Activated T-helper 2 cell treated with anti-CD3 and anti-CD28 coated beads, Interferon-gamma antibody, Interleukin-2, Interleukin-4, amounts not matched to agents 10 μg/mL and 5 μg/mL and 100 μg/mL, durations not matched to agents 14 hours and 24 hours and 36 hours (primary cell): Measurements from ENCODE around the gene FAM174B. TPM values are rescaled to one million over a fixed set of nuclear protein-coding genes. Genes with fewer than 3 reads are reported as not detected.

Experiments used
- DNase-seq: peaks from one replicate; pipeline ENCODE4 v3.0.0; 2021; ENCODE audit warnings: low spot score
- H3K27ac Mint-ChIP-seq: one replicate; pipeline ENCODE4 v1.8.0; 2021; ENCODE audit warnings: mixed read lengths
- H3K27me3 Mint-ChIP-seq: one replicate; pipeline ENCODE4 v1.8.0; 2021; ENCODE audit warnings: low read depth, mixed read lengths
- H3K36me3 Mint-ChIP-seq: one replicate; pipeline ENCODE4 v1.8.0; 2021; ENCODE audit warnings: low read depth, mixed read lengths
- H3K4me1 Mint-ChIP-seq: one replicate; pipeline ENCODE4 v1.8.0; 2021; ENCODE audit warnings: low read depth, mixed read lengths
- H3K4me3 Mint-ChIP-seq: one replicate; pipeline ENCODE4 v1.8.0; 2021; ENCODE audit warnings: low read depth, mild to moderate bottlenecking, moderate library complexity, mixed read lengths
- H3K9me3 Mint-ChIP-seq: one replicate; pipeline ENCODE4 v1.8.0; 2021; ENCODE audit warnings: mixed read lengths
- intact Hi-C: fragments of 100-400 bp; cut with micrococcal nuclease; formaldehyde crosslinking; loops from one replicate; pipeline ENCODE4 v1.15.1; 2023
- total RNA-seq: library from RNA; stranded (reverse); gene quantifications from 2 replicates; pipeline ENCODE4 v1.2.3, GENCODE V29; 2022

FAM174B gene
- total RNA-seq, 1 donor from 2014 or later: 3.7 TPM

DNA sequence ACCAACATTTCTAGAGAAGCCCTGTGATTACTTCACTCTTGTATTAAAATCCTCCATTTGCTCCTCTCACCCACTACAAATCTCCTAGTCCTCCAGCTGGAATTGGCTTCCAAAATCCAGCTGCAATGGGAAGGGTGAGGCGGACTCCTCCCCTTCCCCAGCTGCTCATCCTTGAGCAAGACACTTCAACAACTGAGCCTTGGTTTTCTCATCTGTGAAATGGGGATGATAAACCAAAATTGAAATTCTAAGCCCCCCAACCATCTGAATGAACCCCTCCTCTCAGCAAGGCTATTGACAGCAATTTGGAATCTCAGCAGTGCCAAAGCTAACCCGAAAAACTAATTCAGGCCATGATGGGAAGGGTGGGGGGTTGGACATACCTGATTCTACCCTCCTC, 9.4 kb downstream of the FAM174B start:
- no peaks in the 10 kb centered on the region for H3K4me1 Mint-ChIP-seq
- no peak overlapping the region for H3K4me3 Mint-ChIP-seq
- H3K9me3 Mint-ChIP-seq: no peaks in the 10 kb centered on the region
- peaks cover 18% of the 10 kb centered on the region for H3K27me3 Mint-ChIP-seq
- no peak overlapping the region for H3K27ac Mint-ChIP-seq
- DNase-seq: no peak
- intact Hi-C loops: no loop called here
- no peaks in the 10 kb centered on the region for H3K36me3 Mint-ChIP-seq

DNA sequence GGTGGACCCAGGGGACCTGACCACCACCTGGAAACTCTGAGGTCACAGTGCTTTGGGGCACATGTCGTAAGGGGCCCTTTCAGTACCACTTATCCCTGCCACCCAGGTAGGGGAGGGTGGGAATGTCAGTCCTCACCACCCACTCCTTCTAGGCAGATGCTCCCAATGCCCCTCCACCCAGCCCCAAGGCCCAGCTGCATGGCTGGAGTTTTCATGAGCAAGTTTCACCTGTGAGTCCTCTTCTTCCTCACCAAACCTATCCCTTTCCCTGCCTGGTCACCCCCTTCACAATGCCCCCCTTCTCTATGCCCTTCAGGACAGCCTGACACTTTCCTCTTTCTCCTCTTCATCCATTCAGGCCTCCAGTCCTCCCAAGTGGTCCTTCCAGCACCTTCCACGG, 9.8 kb downstream of the FAM174B start:
- H3K27me3 Mint-ChIP-seq: peaks cover 20% of the 10 kb centered on the region
- intact Hi-C loops: no loop called here
- no peak overlapping the region for H3K4me3 Mint-ChIP-seq
- H3K36me3 Mint-ChIP-seq: no peaks in the 10 kb centered on the region
- DNase-seq: no peak
- no peak overlapping the region for H3K27ac Mint-ChIP-seq
- H3K4me1 Mint-ChIP-seq: no peaks in the 10 kb centered on the region
- H3K9me3 Mint-ChIP-seq: no peaks in the 10 kb centered on the region

DNA sequence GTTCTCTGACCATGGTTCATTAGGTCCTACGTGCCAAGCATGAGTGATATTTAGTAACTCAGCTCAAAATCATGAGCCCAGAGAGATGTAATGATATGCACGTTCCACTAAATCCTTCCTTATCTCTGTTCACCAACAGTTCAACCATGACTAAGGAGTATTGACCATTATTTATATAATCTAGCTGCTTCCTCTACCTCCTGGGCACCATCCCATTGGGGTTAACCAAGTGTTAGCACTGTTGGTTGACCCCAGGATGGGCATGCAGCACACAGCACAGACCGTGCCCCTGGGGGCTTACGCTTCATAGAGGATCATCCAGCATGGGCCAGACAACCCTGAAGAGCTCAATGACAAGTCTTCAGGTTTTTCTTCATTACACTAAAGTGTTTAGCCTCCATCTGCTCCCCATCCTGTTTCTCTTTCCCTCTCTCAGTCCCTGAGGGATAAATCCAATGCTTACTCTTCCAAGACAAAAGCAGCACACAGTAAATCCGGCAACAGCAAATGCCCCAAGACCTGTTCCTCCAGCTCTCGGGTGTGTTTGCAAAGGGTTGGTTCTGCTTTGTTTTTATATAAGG, 10.4 kb downstream of the FAM174B start:
- Mint-ChIP-seq H3K36me3 (no peaks in the 10 kb centered on the region), H3K4me3 (no peak overlapping the region), H3K9me3 (no peaks in the 10 kb centered on the region), H3K4me1 (no peaks in the 10 kb centered on the region), H3K27ac (no peak overlapping the region), H3K27me3 (peaks cover 19% of the 10 kb centered on the region)
- intact Hi-C loops: no loop called here
- DNase-seq: no peak

DNA sequence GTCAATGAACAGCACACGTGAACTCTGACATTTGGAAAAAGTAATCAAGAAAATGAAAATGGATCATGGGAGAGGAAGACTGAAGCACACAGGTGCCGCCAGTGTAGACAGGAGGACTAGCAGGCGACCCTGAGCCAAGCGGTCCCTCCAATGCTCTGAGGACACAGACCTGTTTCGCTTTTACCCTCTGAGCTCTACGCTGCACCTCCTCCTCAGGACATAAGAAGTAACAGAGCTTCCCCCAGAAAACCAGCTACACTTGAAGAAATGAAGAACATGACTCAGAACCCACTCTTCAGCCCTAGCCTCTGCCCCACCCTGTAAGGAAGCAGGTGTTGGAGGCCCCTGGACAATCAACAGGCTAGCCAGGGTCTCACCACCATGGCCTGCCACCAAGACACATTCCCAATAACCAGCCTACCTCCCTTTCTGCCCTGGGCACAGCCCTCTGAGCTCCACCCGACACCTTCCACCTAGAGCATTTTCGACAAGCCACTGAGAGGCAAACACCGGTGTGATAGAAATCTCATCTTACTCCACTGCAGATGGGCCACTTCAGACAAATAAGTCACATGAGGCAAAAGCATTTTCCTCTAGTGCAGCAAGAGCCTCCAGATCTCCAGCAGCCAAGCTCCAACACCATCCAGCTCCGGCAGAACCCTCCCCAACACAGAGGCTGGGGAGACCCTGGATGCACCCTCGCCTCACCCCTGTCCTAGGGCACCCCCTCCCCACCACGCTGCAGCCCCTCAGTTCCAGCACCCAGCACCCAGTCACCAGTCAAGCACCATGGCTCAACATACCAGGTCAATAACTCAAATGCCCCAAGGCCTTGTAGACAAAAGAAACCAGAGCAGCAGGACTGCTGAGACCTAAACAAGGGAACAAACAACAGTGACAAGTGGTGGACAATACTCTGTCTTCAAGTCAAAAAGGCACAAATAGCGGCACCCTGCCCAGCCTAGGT, 11.4 kb downstream of the FAM174B start:
- Mint-ChIP-seq H3K9me3 (no peaks in the 10 kb centered on the region), H3K36me3 (no peaks in the 10 kb centered on the region), H3K4me1 (no peaks in the 10 kb centered on the region), H3K4me3 (no peak overlapping the region), H3K27ac (no peak overlapping the region), H3K27me3 (peaks cover 21% of the 10 kb centered on the region)
- no peak for DNase-seq
- intact Hi-C loops: no loop called here

DNA sequence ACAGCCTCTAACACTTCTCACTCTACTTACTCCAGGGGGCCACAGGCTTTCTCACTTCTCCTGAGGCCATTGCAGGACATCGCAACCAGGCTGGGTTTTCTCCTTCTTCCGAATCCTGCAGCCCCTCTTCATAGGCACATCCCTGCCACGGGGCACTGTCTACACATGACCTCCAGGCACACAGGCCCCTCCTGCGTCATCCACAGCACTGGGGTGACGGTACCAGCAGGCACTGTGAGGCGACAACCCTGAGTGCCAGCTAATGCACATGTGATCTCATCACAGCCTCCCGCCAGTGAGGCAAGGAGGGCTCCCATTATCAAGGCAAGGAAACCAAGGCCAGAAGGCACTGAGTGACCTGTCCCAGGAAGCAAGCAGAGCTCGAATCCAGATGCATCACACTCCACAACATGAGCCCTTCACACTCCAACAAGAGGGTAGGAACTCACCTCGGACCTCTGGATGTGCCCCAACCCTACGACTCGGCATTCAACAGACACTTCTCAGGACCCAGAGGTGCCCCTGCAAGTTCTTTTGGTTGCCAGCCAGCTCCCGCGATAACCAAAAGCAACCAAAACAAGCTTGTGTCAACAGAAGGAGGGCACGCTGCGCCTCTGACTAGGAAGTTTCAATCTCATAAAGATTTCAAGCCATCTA, 16.7 kb downstream of the FAM174B start:
- Mint-ChIP-seq H3K9me3 (no peaks in the 10 kb centered on the region), H3K36me3 (no peaks in the 10 kb centered on the region), H3K4me1 (peaks cover 1% of the 10 kb centered on the region), H3K27me3 (peaks cover 16% of the 10 kb centered on the region), H3K4me3 (no peak overlapping the region), H3K27ac (no peak overlapping the region)
- no peak for DNase-seq
- intact Hi-C loops: no loop called here

DNA sequence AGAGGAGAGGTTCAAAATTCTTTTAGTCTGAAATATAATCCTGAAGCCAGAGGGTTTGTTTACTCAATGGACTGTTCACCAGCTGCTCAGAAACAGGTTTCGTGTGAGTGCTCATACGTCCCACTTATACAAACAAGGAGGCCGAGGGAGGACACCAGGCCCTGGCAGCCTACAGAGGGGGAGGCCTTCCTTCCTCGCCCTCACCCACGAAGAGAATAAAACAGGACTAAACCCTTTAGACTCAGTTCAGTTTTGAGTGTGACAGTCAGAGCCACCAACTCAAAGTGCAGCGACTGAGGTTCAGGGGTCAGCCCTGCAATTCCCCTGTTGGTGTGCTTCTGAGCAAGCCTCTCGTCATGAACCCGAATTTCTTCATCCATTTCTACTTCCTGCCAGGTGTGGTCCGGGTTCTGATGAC, 17.3 kb downstream of the FAM174B start:
- DNase-seq: no peak
- H3K27me3 Mint-ChIP-seq: peaks cover 16% of the 10 kb centered on the region
- H3K36me3 Mint-ChIP-seq: no peaks in the 10 kb centered on the region
- peaks cover 1% of the 10 kb centered on the region for H3K4me1 Mint-ChIP-seq
- H3K27ac Mint-ChIP-seq: no peak overlapping the region
- intact Hi-C loops: no loop called here
- no peaks in the 10 kb centered on the region for H3K9me3 Mint-ChIP-seq
- H3K4me3 Mint-ChIP-seq: no peak overlapping the region

DNA sequence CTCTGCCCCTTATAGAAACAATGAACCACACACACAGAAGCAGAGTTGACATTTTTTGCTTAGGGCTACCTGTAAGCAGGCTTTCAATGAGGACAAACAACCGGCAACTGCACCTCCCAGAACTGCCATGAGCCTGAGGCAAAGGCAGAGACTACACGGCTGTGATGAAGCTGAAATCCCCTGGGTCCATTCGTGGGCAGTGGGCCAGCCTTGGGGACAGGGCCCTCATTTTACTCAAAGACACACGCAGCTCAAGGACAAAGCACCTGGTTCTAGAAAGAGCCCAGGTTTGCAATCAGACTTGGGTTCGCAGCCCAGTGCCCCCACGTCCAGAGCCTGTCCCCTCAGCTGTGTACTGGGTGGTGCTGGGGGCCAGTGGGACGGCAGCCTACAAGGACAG, 17.9 kb downstream of the FAM174B start:
- H3K27ac Mint-ChIP-seq: no peak overlapping the region
- no peak overlapping the region for H3K4me3 Mint-ChIP-seq
- intact Hi-C loops: no loop called here
- no peaks in the 10 kb centered on the region for H3K36me3 Mint-ChIP-seq
- no peak for DNase-seq
- peaks cover 18% of the 10 kb centered on the region for H3K27me3 Mint-ChIP-seq
- peaks cover 1% of the 10 kb centered on the region for H3K4me1 Mint-ChIP-seq
- H3K9me3 Mint-ChIP-seq: no peaks in the 10 kb centered on the region

DNA sequence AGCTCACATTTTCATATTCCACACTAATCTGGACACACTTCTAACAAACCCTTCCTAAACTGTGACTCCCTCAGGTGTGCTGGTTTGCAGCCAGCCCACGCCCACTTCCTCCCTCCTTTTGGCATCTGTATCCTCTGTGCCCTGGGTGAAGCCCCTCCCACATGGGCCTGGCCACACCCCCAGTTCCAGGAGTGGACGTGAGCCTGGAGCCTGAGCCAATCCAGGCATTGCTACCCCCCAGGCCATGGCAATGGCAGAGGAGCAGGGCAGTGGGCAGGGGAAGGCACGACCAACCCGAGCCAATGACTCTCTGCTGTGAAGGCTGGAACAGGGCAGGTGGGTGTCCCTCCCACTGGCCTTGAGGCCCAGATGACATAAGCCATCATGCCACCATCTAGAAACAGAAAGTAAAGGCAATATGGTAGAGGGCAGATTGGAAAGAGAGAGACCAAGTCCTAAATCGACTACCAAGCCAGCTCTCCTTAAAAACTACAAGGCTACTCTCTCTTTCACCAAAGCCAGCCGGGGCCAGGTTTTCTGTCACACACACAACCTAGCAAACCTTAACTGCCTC, 18.6 kb downstream of the FAM174B start:
- DNase-seq: no peak
- Mint-ChIP-seq H3K4me1 (peaks cover 1% of the 10 kb centered on the region), H3K27me3 (peaks cover 16% of the 10 kb centered on the region), H3K9me3 (no peaks in the 10 kb centered on the region), H3K27ac (no peak overlapping the region), H3K36me3 (no peaks in the 10 kb centered on the region), H3K4me3 (no peak overlapping the region)
- intact Hi-C loops: no loop called here

DNA sequence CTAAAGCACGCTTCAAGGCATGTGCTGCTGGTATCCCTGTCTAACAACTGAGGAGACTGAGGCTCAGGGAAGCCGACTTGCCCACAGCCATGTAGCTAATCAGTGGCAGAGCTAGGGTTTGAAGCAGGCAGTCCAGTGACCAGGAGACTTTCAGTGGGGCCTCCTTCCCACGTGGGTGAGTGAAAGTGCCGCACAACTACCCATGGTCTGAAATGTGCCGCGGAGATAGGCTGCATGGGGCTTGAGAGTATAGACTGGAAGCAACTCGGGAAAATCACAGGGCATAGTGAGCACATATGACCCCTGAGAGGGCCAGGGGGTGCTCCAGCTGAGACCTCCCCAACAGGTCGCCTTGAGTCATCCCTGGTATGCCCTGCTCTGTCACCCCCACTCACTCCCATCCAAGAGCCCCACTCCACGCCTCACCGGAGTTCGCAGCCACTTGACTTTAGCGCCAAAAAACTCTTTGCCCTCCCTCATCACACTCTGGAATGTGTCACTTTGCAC, 19.1 kb downstream of the FAM174B start:
- no peak overlapping the region for H3K4me3 Mint-ChIP-seq
- DNase-seq: no peak
- no peak overlapping the region for H3K27ac Mint-ChIP-seq
- intact Hi-C loops: no loop called here
- peaks cover 1% of the 10 kb centered on the region for H3K4me1 Mint-ChIP-seq
- peaks cover 14% of the 10 kb centered on the region for H3K27me3 Mint-ChIP-seq
- no peaks in the 10 kb centered on the region for H3K9me3 Mint-ChIP-seq
- no peaks in the 10 kb centered on the region for H3K36me3 Mint-ChIP-seq

DNA sequence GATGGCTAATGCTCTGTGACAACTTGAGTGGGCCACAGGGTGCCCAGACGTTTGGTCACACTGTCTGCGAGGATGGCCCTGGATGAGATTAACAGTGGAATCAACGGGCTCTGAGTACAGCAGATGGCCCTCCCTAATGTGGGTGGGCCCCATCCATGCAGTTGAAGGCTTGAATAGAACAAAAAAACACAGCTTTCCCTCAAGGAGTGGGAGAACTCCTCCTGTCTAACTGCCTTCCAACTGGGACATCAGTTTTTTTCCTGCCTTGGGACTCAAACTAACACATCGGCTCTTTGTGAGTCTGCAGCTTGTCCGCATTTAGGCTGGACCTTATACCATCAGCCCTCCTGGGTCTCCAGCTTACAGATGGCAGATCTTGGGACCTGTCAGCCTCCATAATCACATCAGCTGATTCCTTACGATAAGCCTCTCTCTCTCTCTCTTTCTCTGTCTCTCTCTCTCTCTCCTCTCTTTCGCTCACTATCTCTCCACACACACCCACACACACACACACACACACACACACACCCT, 20.8 kb downstream of the FAM174B start:
- DNase-seq: no peak
- Mint-ChIP-seq H3K27ac (no peak overlapping the region), H3K9me3 (no peaks in the 10 kb centered on the region), H3K4me1 (peaks cover 1% of the 10 kb centered on the region), H3K27me3 (peaks cover 7% of the 10 kb centered on the region), H3K4me3 (no peak overlapping the region), H3K36me3 (no peaks in the 10 kb centered on the region)
- intact Hi-C loops: no loop called here

DNA sequence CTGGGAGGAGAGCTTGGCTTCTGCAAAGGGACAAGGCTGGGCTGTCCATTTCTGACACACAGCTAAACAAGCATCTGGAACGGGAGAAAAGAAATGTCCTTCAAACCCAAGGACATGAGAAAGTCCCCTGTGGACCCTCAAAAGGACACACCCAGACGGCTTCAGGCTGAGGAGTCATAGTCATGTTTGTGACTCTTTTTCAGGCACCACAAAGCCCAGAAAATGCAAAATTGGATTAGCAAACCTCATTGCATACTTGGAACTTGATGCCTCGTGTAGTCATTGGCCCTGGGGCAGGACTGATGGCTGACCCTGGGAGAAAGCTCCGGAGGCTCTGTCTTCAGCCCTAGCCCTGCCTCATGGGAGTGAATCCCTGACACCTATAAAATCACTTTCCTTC, 21.5 kb downstream of the FAM174B start:
- Mint-ChIP-seq H3K4me1 (peaks cover 1% of the 10 kb centered on the region), H3K27me3 (peaks cover 6% of the 10 kb centered on the region), H3K4me3 (no peak overlapping the region), H3K27ac (no peak overlapping the region), H3K36me3 (no peaks in the 10 kb centered on the region), H3K9me3 (no peaks in the 10 kb centered on the region)
- DNase-seq: no peak
- intact Hi-C loops: no loop called here

DNA sequence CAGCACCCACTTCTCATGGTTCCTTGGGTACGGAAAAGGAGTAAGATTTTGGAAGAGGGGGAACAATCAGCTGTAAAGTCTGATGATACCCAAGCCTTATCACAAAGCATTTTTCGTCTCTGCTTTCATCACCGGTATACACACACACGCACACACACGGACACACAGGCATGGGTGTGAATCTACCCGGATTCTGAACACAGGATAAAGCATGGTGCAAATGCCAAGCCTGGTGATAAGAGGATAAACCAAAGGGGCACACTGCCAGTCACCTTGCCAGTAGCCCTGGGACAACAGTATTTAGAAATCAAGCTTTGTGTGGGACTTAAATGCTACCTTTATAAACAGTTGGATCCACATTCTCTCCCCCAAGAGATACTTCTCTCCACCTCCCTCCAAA, 22.2 kb downstream of the FAM174B start:
- no peak overlapping the region for H3K27ac Mint-ChIP-seq
- no peak overlapping the region for H3K4me3 Mint-ChIP-seq
- no peak for DNase-seq
- H3K27me3 Mint-ChIP-seq: peaks cover 6% of the 10 kb centered on the region
- intact Hi-C loops: no loop called here
- peaks cover 1% of the 10 kb centered on the region for H3K4me1 Mint-ChIP-seq
- no peaks in the 10 kb centered on the region for H3K36me3 Mint-ChIP-seq
- no peaks in the 10 kb centered on the region for H3K9me3 Mint-ChIP-seq
